ENCODE data around the gene PRDM16. TPM values are rescaled to one million over a fixed set of nuclear protein-coding genes. Genes with fewer than 3 reads are reported as not detected.

The PRDM16 gene
- total RNA-seq, 1 experiment from 2014 or later = not detected

DNA sequence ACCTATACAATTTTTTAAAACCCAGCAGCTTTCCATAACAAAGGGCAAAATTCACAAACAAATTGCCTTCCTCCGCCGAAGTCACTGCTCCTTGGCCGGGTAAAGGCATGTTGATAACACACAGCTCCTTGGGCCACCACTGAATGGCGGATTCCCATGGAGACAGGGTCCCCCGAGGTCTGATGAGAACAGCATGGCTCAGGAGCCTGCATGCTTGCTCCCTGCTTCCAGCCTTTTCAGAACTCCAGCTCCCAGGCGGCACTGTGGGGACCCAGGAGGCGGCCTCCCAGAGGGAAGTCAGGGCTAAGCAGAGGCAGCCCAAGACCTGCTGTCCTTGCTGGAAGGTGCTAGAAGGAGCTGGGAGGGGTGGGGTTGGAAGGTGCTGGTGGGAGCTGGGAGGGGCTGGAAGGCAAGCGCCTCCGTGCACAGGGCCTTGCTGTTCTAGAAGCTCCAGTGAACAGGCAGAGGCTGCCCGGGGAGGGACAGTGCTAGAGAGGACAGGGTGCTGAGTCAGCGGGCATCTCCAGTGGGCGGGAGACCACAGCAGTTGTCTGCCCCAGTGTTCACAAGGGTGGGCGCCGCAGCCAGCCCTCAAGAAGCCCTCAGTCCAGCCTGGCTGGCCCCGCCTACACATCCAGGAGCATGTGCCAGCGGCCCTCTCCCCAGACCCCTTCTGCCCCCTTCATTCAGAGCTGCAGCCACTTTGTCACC is 35.1 kb downstream of the PRDM16 start:
- DNase-seq (ENCODE audit: low read depth) = no peak

DNA sequence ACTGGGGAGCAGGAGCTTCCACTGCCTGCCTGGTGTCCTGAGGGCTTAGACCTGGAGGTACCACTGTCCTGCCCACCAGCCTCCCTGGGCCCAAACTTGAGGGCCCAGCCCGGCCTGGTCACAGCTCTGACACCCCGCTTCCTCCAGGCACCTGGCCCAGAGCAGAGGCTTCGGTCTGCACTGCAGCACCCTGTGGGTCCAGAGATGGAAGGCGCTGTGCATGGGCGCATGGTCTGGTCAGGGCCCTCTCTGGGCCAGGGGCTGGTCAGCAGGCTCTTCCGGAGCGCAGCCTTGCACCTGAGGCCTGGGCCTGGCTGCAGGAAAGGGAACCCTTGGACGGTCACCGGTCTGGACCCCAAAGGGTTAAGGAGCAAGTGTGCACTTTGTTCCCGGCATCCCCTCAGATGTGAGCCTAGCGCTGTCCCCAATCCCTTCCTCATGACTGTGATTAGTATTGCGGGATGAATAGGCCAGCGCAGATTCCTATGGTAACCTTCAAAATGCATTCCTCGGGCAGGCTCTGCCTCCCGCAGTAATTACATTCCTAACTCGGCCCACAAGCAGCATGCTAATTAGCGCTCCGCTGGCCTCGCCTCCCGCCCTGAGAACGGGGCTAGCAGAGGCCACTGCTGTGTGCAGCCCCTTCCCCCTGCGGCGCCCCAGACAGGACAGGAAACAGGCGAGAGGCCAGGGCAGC is 36.3 kb downstream of the PRDM16 start:
- no peak for DNase-seq (ENCODE audit: low read depth)

DNA sequence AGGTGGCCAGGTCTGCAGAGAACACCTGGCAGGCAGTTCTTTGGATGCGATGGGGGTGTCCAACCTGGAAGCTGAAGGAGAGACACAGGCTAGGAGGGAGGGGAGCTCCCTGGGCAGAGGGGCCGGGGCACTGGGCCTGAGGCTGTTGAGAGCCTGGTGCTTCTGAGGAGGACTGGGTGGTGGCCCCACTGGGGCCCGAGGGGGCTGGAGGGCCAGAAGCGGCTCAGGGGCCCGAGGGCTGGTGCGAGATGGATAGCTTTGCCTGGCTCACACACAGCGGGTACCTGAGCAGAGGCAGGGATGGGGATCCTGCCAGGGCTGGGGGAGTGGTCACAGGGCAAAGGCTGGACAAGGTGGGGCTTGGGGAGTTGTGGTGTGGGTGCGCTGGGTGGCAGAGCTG is 37.2 kb downstream of the PRDM16 start:
- DNase-seq (ENCODE audit: low read depth) = no peak

DNA sequence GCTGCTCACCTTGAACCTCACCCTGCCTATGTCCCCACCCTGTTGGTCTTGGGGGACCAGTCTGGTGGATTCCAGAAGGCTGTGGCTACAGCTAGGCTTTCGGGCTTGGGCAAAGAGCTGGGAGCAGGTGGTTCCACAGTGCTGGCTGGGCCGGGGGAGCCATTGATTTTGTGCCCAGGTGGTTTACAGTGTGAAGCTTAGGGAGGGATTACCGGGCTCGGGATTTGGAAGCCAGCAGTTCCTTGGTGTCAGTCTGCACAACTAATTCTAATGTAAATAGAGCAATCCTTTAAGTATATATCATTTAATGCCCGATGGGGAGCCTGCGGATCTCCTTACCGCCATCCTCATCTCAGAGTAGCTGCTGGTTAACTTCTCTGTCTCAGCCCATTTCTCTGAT is 38.2 kb downstream of the PRDM16 start:
- DNase-seq (ENCODE audit: low read depth) = no peak

DNA sequence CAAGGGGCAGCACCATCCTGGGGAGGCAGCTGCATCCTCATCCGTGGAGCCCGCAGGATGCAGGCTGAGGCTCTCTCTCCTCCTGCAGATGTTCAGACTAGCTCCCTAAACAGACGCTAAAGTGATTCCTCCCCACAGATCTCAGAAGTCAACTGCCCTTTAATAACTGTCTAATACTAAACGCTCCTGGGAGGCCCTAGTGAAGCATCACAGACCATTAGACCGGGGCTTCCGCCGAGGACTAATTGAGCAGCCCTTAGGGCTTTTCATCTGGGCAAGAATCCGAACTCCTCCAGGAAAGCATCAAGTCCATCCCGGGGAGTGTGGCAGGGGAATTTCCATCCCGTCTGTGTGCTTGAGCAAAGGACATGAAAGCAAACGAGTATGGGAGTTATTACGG is 40.4 kb downstream of the PRDM16 start:
- no peak for DNase-seq (ENCODE audit: low read depth)

DNA sequence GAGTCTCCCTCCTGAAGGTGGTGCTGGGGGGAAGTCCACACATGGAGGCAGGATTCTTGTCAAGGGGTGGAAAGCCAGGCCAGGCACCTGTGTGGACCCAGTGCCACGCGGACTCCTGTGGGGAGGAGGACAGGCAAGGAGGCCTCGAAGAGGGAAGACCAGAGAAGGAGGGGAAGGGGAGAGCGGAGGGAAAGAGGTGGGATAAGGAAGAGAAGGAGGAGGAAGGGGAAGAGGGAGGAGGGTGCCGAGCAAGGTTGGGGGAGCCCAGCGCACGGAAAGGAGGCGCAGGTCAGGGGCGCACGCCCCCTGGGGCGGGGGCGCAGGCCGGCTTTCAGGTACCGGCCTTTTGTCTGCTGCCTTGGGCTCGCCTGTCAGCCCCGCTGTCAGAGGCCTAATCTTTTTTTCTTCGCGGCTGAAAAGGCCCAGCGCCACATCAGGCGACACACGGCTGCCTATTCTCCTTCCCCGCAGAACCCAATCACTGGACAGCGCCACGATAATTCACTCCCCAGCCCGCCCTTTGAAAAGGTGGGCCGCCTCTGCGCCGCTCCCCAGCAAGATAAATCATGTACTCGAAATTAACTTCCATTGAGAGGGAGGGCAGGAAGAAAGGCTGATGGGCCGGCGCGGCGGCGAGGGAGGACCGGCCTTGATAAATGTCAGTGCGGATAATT is 42.5 kb downstream of the PRDM16 start:
- DNase-seq (ENCODE audit: low read depth) = no peak

DNA sequence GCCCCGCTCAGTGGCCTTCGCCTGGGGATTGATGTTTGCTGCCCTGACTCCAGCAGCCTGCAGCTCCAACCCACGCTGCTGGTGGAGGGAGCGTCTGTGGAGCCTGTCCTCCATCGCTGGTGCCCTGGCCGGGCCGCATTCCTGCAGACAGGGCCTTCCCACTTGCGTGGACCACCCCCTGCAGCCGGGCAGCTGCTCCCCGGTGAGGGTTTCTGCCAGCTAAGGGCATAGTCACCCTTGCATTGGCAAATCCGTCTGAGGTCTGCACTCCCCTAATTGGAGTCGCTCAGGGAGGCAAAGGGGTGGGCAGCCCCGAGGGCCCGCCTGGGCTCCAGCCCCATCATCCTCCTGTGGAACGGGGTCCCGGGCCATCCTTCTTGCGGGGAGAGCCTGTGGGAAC is 43.5 kb downstream of the PRDM16 start:
- no peak for DNase-seq (ENCODE audit: low read depth)

DNA sequence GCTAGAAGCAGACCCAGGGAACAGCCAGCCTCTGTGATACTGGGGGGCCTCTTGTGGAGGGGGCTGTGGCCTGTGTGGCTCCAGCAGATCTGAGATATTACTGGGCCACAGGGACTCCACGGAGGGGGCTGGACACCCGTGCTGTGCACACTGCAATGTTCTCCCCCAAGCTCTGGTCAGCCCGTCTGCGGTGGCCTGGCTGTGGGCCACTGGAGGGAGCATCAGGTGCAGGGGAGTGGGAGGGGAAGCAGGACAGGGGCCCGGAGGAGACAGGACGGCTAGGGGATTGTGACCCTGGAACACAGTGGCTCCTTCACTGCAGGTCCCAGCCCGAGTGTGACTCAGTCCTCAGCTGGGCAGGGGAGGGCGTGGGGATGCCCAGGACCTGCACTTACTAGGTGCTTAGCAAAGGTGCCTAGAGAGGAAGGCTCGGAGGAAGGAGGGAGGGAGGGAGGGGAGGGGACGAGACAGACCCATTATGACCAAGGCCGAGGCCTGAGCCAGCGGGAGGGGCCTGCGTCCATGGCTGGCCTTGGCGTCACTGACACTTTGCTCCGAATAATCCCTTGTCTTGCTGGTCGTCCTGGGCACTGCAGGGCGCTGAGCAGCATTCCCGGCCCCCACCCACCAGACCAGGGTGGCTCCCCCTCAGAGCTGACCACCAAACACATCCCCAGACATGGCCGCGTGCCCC is 44.2 kb downstream of the PRDM16 start:
- DNase-seq (ENCODE audit: low read depth) = no peak

DNA sequence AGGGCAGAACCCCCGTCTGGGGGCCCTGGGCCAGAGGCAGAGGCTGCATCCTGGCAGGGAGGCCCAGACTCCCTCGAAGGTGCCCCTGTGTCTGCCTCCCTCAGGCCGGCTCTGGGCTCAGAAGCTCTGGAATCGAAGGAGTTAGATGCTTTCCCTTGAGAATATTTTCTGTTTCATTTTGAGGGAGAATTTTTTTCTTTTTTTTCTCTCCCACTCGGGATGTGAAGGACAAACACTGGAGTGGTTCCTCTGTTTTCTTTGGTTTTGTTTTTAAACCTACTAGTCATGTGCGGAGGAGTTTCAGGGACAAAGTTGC is 44.7 kb downstream of the PRDM16 start:
- no peak for DNase-seq (ENCODE audit: low read depth)

DNA sequence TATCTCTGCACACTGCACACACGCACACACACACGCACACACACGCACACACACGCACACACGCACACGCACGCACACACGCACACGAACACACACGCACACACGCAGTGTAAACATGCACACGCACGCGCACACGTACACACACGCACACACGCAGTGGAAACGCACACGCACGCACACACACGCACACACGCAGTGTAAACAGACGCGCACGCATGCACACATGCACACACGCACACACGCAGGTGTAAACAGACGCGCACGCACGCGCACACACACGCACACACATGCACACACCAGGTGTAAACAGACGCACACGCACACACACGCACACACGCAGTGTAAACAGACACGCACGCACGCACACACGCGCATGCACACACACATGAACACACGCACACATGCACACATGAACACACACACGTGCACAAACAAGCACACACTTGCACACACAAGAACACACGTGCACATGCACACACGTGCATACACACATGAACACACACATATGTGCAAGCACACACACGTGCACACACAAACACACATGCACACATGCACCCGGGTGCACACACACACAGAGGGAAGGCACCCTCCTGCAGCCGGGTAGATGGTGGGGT is 45.2 kb downstream of the PRDM16 start:
- no peak for DNase-seq (ENCODE audit: low read depth)

DNA sequence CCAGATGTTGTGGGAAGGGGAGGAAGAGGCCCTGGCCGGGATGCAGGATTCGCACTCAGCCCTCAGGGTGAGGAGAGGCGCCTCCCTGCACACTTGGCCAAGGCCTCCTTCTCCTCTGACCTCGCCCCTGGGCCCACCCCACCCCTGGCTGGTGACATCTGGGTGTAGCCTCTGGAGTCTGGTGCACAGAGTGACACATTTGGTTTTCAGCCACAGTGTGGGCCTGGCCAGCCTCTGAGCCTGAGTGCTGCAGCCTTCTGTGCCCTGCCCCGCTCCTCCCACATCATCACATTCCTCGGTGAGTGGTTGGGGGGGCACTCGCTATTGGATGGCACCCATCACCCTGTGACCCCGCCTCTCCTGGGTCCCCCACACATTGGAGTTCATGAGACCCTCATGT is 45.8 kb downstream of the PRDM16 start:
- no peak for DNase-seq (ENCODE audit: low read depth)

DNA sequence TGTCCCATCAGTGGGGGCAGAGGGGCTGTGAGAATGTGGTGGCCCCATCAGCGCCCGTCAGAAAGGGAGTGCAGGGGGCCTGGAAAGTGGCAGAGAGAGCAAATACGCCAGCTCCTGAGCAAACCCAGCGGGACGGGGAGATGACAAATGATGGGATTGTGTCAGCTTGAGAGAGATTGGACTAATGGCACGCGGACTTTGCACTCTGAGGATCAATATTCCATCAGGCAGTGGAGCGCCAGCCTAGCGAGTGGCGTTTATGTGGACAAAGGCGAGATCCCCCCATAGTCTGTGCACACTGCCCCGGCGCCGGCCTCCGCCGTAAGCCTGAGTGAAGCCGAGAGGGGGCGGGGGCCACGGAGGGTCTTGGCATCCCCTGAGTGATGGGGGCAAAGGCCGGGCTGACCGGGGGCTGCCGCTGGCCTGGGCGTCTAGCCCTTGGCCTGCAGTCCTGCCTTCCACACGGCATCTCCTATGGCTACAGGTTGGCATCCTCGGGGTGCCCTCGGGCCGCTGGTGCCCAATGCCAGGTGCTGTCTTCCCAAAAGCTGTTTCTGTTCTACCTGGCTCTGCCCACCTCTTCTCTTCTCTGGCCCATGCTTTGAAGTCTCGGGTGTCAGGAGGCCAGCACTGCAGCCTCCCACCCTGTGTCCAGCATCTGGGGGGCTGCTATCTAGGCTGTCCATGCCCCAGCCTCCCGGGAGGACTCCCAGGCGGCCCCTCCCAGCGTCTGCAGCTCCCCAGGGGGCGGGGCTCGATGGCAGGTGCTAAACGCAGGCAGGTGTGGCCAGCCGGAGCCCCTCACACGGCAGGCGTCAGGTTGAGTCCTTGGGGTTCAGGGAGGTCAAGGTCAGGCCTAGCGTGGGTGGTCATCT is 46.5 kb downstream of the PRDM16 start:
- DNase-seq (ENCODE audit: low read depth) = no peak

DNA sequence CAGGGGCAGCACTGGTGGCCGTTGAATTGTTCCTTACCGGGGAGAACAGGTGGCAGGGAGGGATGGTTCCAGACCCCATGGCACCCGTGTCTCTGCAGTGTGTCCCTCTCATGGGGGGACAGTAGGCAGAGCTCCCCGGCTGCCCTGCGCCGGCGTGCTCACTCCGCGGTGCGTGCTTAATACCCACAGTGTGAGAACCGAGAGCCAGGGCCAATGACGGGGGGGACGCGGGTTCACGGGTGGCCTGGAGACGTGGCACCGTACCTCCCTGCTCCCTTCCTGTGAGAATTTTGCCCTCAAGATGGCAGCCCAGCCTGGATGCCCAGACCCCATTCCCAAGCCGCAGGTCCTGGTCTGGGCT is 47.1 kb downstream of the PRDM16 start:
- no peak for DNase-seq (ENCODE audit: low read depth)

DNA sequence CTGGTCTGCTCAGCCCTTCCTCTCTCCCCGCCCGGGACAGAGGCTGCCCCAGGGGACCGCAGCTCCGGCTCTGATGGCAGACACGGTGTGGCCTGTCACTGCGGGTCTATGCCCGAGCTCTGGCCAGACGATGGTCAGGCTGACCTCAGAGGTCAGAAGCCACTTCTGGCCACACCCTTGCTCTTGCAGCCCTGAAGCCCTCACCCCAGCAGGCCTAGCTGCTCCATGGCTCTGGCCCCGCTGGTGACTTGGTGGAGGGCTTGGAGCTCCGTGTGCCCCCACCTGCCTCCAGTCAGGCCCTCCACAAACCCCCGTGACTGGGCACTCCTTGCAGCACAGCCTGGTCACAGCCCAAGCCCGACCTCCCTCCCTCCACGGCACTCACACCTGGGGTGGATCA is 47.6 kb downstream of the PRDM16 start:
- DNase-seq (ENCODE audit: low read depth) = no peak

DNA sequence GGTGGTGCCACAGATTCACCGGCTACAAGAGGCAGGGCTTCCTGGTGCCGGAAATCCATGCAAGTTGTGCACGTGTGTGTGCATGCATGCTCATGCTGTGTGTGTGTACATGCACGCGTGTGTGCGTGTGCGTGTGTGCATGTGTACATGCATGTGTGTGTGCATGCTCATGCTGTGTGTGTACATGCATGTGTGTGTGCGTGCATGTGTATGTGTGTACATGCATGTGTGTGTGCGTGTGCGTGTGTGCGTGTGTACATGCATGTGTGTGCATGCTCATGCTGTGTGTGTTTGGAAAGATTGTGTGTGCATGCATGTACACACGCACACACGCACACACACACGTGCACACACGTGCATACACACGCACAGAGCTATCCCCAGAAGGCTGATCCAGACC is 48.9 kb downstream of the PRDM16 start:
- DNase-seq (ENCODE audit: low read depth) = no peak

DNA sequence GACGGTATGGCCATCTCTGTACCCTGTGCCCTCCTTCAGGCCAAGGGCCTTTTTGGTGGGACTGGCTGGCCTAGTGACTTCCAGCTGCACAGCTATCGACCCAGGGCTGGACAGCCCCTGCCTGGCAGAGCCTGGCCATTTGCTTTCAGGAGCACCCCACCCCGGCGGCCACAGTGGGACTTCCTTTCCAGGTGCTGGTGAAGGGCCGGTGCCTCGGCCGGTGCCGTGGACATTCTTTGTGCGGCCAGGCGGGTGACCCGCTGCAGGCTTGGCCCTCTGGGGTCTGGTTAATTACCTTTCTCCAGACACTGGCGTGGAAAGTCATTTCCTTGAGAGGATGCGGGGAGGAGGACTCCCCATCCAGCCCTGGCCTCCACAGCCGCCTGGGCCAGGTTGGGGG is 50.1 kb downstream of the PRDM16 start:
- DNase-seq (ENCODE audit: low read depth) = no peak

DNA sequence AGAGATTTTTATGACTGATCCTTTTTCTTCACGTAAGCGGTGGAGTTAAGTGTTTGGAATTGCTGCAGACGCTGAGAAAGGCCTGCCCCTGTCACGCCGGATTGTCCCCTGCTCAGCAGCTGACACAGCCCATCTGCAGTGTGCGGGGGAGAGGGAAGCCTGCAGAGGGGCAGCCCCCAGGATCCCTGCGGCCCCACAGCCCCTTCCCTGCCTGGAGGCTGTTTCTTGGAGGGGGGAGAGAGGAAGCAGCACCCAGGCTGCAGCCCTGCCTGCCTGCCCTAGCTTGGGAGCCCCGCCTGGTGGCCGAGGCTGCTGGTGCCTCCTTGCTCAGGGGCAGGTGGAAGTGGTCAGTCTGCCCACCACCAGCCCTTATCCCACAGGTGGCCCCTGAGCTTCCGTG is 50.7 kb downstream of the PRDM16 start:
- DNase-seq (ENCODE audit: low read depth) = no peak

DNA sequence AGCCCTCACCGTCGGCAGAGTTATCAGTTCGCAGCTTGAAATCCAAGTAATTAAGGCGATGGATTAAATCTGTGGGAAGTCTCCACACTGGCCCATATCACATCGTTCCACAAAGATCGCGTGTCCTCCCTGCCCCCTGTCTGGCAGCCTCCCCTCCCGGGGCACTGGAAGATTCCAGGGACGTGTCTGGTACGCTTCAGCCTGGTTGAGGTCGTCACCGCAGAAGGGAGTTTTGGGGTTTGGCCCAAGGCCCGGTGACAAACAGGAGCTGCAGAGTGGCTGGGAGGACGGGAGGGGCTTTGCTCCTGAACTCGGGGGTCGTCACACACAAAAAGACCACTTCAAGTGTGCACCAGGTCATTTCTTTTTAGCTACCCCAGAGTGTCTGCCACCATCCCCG is 51.1 kb downstream of the PRDM16 start:
- DNase-seq (ENCODE audit: low read depth) = no peak

DNA sequence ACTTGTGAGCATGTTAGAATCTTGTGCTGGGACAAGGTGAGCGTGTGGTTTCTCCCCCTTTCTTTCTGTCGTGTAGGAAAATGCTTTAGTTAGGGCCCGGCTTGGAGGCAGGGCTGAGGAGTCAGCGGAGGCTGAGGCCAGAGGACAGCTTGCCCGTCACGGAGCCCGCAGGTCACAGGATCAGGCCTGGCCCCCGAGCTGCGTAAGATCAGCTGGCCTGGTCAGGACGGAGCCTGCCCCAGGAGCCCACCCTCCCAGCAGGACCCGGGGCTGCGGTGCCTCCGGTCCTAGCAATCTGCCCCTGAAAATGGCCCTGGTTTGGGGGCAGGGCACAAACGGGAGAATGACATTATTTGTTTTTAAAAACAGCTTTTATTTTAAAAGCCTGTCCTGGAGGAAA is 52.0 kb downstream of the PRDM16 start:
- no peak for DNase-seq (ENCODE audit: low read depth)

DNA sequence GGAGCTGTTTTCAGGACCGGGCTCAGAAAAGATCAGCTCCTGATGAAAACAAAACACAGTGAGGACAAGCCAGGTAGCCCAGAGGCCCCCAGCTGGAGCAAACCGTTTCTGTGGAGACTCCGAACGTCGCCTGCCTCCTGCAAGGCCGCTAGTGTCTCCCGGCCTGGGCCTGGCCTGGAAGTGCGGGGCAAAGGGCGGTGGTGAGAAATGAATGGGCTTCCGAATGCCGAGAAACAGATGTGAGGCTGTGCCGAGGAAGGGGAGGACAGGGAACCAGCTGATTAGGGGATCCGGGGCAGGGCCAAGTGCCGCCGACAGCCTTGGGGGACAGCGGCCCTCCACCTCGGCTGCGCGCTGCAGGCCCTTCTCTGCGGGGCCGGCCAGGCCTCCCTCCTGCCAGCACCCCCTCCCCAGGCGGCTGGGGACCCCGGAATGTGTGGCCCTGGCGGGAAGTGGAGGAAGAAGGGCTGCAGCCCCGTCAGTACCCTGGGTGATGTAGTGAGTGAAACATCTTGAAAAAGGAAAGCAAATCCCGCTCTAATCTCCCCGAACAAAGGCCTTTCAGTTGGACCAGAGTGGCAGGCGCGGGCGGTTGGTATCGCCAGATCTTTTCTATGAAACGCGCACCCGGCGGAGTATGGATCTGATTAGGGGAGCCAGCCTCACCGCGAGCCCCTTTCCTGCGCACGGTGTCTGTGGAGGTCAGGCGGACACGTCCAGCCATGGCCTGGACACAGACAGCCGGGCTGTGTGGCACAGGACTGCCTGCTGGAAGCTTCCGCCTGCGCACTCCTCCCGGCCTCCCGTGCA is 52.6 kb downstream of the PRDM16 start:
- DNase-seq (ENCODE audit: low read depth) = no peak

DNA sequence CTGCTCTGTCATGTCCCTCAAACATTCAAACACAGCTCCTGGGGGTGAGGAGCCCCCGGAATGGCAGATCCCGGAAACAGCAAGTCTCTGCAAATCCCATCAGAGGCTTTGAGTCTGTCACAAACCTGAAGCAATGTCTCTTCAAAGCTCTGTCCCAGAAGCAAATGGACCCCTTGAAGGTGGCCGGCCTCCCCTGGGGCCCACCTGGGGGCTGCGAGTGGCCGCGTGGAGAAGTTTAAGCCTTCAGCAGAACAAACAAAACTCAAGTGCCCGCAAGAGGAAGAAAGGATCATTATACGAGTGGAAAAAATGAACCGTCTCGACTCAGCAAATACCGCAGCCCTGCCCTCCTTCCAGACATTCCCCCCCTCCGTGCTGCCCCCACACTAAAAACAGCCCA is 53.3 kb downstream of the PRDM16 start:
- no peak for DNase-seq (ENCODE audit: low read depth)

All from RPMI7951 (cell line).